Heart right ventricle (tissue), 16 donors: Measurements from ENCODE around the gene SNX19. TPM values are rescaled to one million over a fixed set of nuclear protein-coding genes. Genes with fewer than 3 reads are reported as not detected.

ENCODE experiments used
- ATAC-seq, 8 donors: fragments of 200-7000 bp; cut with Tn5 transposase; one replicate each; pipeline ENCODE4 v1.9.1; 2020; ENCODE audit warnings: mild to moderate bottlenecking in 8 of 8, moderate library complexity in 8 of 8, moderate number of reproducible peaks in 1 of 8
- DNase-seq, 2 donors: peaks; one replicate each; pipeline ENCODE4 v3.0.0-alpha.2; 2020
- H3K27ac ChIP-seq, 10 donors: fragments of 200-600 bp; sonication (generic) in 2 of 10; one replicate each; pipeline versions ENCODE4 v1.5.0 to v1.8.0; 2020 to 2022; ENCODE audit warnings: mild to moderate bottlenecking in 3 of 10
- H3K27me3 ChIP-seq, 7 donors: fragments of 200-600 bp; one replicate each; pipeline ENCODE4 v1.8.0; 2021 to 2022; ENCODE audit warnings: mild to moderate bottlenecking in 2 of 7
- H3K36me3 ChIP-seq, 9 donors: fragments of 200-600 bp; sonication (generic) in 1 of 9; one replicate each; pipeline versions ENCODE4 v1.5.0 to v1.8.0; 2020 to 2022; ENCODE audit warnings: mild to moderate bottlenecking in 2 of 9
- H3K4me1 ChIP-seq, 9 donors: fragments of 200-600 bp; sonication (generic) in 1 of 9; one replicate each; pipeline versions ENCODE4 v1.5.0 to v1.8.0; 2020 to 2022; ENCODE audit warnings: mild to moderate bottlenecking in 4 of 9
- H3K4me3 ChIP-seq, 10 donors: fragments of 200-600 bp; sonication (generic) in 2 of 10; one replicate each; pipeline versions ENCODE4 v1.5.0 to v1.8.0; 2020 to 2022; ENCODE audit warnings: mild to moderate bottlenecking in 7 of 10, moderate library complexity in 2 of 10
- H3K9me3 ChIP-seq, 11 donors: fragments of 200-600 bp in 10 of 11; sonication (generic) in 2 of 11; one replicate each; pipeline versions ENCODE4 v1.5.0 to v1.8.0; 2013 to 2022; ENCODE audit warnings: mild to moderate bottlenecking in 2 of 11, control low read depth in 1 of 11, moderate library complexity in 1 of 11
- CTCF ChIP-seq, 9 donors: fragments of 200-600 bp; sonication (generic) in 2 of 9; IDR thresholded peaks; one replicate each; pipeline versions ENCODE4 v1.5.0 to v1.8.0; 2021 to 2022; ENCODE audit warnings: antibody characterized with exemption in 9 of 9, mild to moderate bottlenecking in 5 of 9, moderate library complexity in 1 of 9
- WGBS, 2 donors: extraction: QIAGEN DNeasy Blood & Tissue Kit; methylation state at CpG; one replicate each; pipeline ENCODE4 v1.1.7; 2013; ENCODE audit warnings: inconsistent platforms in 1 of 2; 5-methylcytosine and 5-hydroxymethylcytosine counted together
- intact Hi-C, 10 donors: fragments of 100-400 bp; cut with DNase I; formaldehyde crosslinking; loops; one replicate each; pipeline versions ENCODE4 v1.11.1 to v1.14.2; 2022
- polyA plus RNA-seq, 2 donors: library from polyadenylated mRNA; stranded (reverse); fragments of 200-250 nt; gene quantifications; one replicate each; pipeline ENCODE4 v1.2.3, GENCODE V29; 2013
- total RNA-seq, 10 donors: library from RNA; stranded (reverse); fragmentation: NEBNext Ultra II Directional in 3 of 10; extraction: Animal tissue kit (Norgen Biotek cat#: 25700) in 3 of 10; gene quantifications; one replicate each; pipeline versions ENCODE4 v1.2.1 to v1.2.4, GENCODE V29; 2021 to 2023
- donor health status: Arrhythmogenic right ventricular cardiomyopathy.
- donor health status: ischemic (EF 13 %, LVEDD 7.1; RV severe dilation, severe dysfunction).
- donor health status: healthy with polysubstance abuse.
- donor health status: DM: no; HTN: yes; CAD: no.
- donor health status: DM: no; HTN: no; CAD: no.
- donor health status: ischemic (EF 25% LVEDD 6.9; RV normal size, moderate dysfunction).
- donor health status: ischemic (EF 25% LVEDD 5.7; RV mildly dilated, moderate dysfunction).
- donor health status: healthy.
- donor health status: DM: yes; HTN: yes; CAD: no.
- donor health status: Ischemic cardiomyopathy.
- donor health status: ischemic (EF 35%, LVEDD 5.7; RV mildly dilated, moderate dysfunction).
- donor health status: nonischemic (EF 11% LVEDD 7.7; RV severe dilation, severe dysfunction).
- donor health status: DM: yes; HTN: yes; CAD: no.
- donor health status: PGD.
- donor health status: ischemic (EF 29% LVEDD 5.4; RV normal size, mild dysfunction).
- donor health status: nonischemic (EF 23%, LVEDD 6.1; RV moderate dilation, normal function).

The SNX19 gene
- total and polyA plus RNA-seq, 12 donors = 10.4 to 60.9 (median 53.5) TPM

- ATAC-seq = no peak
- no peak for TF ChIP-seq CTCF (IDR thresholded peaks at IDR 0.05)
- 67 to 72% methylated on average over 5 of the region's 5 CpGs for WGBS, 2 donors
- DNase-seq = no peak
- Histone ChIP-seq H3K27ac (no peak overlapping the region), H3K27me3 (no peaks in the 10 kb centered on the region), H3K36me3 (no peaks in the 10 kb centered on the region), H3K9me3 (no peaks in the 10 kb centered on the region), H3K4me3 (no peak overlapping the region), H3K4me1 (peaks cover 3 to 33% (median 21%) of the 10 kb centered on the region in 9 donors)
- intact Hi-C loops = loop anchor here in 5 of 10 donors (5.0 to 10.0 kb wide), 6 partner anchors 101 to 378 kb away; partner anchors contain the start of gene ADAMTS15 (in 1 of the 5)
These were observed 90.7 kb downstream of the SNX19 start for GRCh38 chr11:130825561-130825960.
